Activated naive CD4-positive, alpha-beta T cell treated with anti-CD3 and anti-CD28 coated beads for 36 hours (primary cell): ENCODE results near the gene KRTAP9-9. TPM values are rescaled to one million over a fixed set of nuclear protein-coding genes. Genes with fewer than 3 reads are reported as not detected.
"Not testable (repeated sequence)": the region's sequence is repeated elsewhere in the genome, so short reads cannot be mapped to it uniquely, and the experiment has no call there.

ENCODE experiments used
- CTCF ChIA-PET: fragments of 350-600 bp; sonication (Branson Sonifier 250); formaldehyde crosslinking; loops from one replicate; lab custom pipeline; 2021; ENCODE audit warnings: antibody characterized with exemption; lab: Charles Lee
- DNase-seq: peaks from one replicate; pipeline ENCODE4 v3.0.0-alpha.2; 2020
- H3K27ac Mint-ChIP-seq: one replicate; pipeline ENCODE4 v1.8.0; 2021; ENCODE audit warnings: mild to moderate bottlenecking, mixed read lengths
- H3K27me3 Mint-ChIP-seq: one replicate; pipeline ENCODE4 v1.8.0; 2021; ENCODE audit warnings: low read depth, mixed read lengths
- H3K36me3 Mint-ChIP-seq: one replicate; pipeline ENCODE4 v1.8.0; 2021; ENCODE audit warnings: low read depth, mixed read lengths
- H3K4me1 Mint-ChIP-seq: one replicate; pipeline ENCODE4 v1.8.0; 2021; ENCODE audit warnings: low read depth, mixed read lengths
- H3K4me3 Mint-ChIP-seq: one replicate; pipeline ENCODE4 v1.8.0; 2021; ENCODE audit warnings: mild to moderate bottlenecking, moderate library complexity, mixed read lengths
- H3K9me3 Mint-ChIP-seq: one replicate; pipeline ENCODE4 v1.8.0; 2021; ENCODE audit warnings: mixed read lengths
- intact Hi-C: fragments of 100-400 bp; cut with micrococcal nuclease; formaldehyde crosslinking; loops from one replicate; pipeline ENCODE4 v1.15.1; 2023
- total RNA-seq, 2 experiments: library from RNA; stranded (reverse); gene quantifications; one replicate each; pipeline ENCODE4 v1.2.3, GENCODE V29; 2021

The KRTAP9-9 gene
- total RNA-seq = not detected

DNA sequence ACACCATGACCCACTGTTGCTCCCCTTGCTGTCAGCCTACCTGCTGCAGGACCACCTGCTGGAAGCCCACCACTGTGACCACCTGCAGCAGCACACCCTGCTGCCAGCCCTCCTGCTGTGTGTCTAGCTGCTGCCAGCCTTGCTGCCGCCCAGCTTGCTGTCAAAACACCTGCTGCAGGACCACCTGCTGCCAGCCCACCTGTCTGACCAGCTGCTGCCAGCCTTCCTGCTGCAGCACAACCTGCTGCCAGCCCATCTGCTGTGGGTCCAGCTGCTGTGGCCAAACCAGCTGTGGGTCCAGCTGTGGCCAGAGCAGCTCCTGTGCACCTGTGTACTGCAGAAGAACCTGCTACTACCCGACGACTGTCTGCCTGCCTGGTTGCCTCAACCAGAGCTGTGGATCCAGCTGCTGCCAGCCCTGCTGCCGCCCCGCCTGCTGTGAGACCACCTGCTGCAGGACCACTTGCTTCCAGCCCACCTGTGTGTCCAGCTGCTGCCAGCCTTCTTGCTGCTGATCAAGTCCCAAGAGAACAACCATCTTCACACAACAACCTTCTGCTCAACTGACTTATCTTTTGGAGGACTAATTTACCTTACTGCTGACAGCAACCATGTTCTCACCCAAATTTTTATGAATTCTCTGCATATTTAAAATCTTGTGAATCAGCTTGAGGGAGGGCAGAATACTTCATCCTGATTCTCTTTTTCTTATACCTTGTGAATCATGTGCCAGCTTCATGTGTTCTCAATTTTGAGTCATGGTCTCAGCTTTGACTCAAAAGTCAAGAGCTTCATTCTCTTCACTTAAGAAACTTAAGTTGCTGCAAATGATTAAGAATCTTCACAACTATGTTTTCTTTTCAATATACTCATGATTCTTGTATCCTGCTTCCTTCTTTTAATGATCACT lies at the start of gene KRTAP9-9:
Gene KRTAP9-9 (plus strand): TSS at position 4 of the 910 bp plus-strand sequence.
- H3K27ac Mint-ChIP-seq, CTCF ChIA-PET, H3K9me3 Mint-ChIP-seq, H3K36me3 Mint-ChIP-seq, H3K4me3 Mint-ChIP-seq, H3K4me1 Mint-ChIP-seq, DNase-seq, H3K27me3 Mint-ChIP-seq, intact Hi-C loops: not testable (repeated sequence)

GRCh38 chr17:41211845-41212466 lies 43.2 kb upstream of the KRTAP9-9 start:
- Mint-ChIP-seq H3K27ac (no peak overlapping the region), H3K4me1 (peaks cover 2% of the 10 kb centered on the region), H3K4me3 (no peak overlapping the region), H3K9me3 (no peaks in the 10 kb centered on the region), H3K27me3 (no peaks in the 10 kb centered on the region), H3K36me3 (no peaks in the 10 kb centered on the region)
- intact Hi-C loops = no loop called here
- CTCF ChIA-PET = interaction anchor here (0.6 kb wide), 2 partner anchors 79 to 489 kb away, joined by 3 to 4 read pairs; no protein-coding TSS in a partner anchor
- no peak for DNase-seq

DNA sequence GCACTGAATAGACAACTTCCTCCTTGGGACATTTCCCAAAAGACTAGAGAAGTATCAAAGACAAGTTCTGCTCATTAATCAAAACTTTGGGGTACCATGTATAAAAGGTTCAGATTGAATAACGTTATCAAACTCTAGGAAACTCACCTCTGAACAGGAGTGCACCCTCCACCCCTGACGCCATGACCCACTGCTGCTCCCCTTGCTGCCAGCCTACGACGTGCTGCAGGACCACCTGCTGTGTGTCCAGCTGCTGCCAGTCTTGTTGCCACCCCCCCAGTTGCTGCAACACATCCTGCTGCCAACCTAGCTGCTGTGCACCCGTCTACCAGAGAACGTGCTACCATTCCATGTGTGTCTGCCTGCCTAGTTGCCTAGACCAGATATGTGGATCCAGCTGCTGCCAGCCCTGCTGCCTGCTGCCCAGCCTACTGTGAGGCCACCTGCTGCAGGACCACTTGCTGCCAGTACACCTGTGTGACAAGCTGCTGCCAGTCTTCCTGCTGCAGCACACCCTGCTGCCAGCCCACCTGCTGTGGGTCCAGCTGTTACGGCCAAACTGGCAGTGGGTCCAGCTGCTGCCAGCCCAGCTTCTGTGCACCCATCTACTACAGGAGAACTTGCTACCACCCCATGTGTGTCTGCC lies 42.5 kb upstream of the KRTAP9-9 start:
- intact Hi-C loops = no loop called here
- H3K27ac Mint-ChIP-seq = no peak overlapping the region
- no peaks in the 10 kb centered on the region for H3K27me3 Mint-ChIP-seq
- H3K9me3 Mint-ChIP-seq = no peaks in the 10 kb centered on the region
- no peak for DNase-seq
- peaks cover 2% of the 10 kb centered on the region for H3K4me1 Mint-ChIP-seq
- CTCF ChIA-PET = interaction anchor here (0.6 kb wide), 1 partner anchor 490 kb away, joined by 3 read pairs; no protein-coding TSS in a partner anchor
- no peaks in the 10 kb centered on the region for H3K36me3 Mint-ChIP-seq
- H3K4me3 Mint-ChIP-seq = no peak overlapping the region

DNA sequence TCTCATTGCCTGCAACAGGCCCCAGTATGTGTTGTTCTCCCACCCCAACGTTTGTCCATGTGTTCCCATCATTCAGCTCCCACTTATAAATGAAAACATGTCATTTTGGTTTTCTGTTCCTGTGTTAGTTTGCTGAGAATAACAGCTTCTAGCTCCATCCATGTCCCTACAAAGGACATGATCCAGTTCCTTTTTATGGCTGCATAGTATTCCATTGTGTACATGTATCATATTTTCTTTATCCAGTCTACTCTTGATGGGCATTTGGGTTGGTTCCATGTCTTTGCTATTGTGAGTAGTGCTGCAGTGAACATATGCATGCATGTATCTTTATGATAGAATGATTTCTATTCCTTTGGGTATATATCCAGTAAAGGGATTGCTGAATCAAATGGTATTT lies 39.5 kb upstream of the KRTAP9-9 start:
- intact Hi-C loops = no loop called here
- peaks cover 5% of the 10 kb centered on the region for H3K9me3 Mint-ChIP-seq
- CTCF ChIA-PET = no interaction called here
- no peaks in the 10 kb centered on the region for H3K27me3 Mint-ChIP-seq
- H3K36me3 Mint-ChIP-seq = peaks cover 1% of the 10 kb centered on the region
- peaks cover 2% of the 10 kb centered on the region for H3K4me1 Mint-ChIP-seq
- no peak for DNase-seq
- H3K27ac Mint-ChIP-seq = no peak overlapping the region
- H3K4me3 Mint-ChIP-seq = no peak overlapping the region

DNA sequence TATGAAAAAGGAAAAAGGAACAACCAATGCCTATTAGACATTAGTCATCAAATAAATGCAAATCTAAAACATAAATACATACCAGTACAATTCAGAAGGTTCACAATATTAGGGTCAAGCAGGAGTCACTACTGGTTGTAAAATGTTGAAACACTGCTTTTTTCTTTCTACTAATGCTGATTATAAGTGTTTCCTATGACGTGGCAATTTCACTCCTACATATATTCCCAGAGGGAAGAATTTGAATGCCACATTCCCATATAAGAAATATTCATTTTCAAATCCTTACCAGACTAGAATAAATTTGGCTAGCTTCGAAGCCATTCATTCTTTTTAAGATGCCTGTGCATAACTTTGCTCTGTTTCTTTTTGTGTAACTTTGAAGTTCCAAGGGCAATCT lies 31.4 kb upstream of the KRTAP9-9 start:
- CTCF ChIA-PET = no interaction called here
- no peak for DNase-seq

DNA sequence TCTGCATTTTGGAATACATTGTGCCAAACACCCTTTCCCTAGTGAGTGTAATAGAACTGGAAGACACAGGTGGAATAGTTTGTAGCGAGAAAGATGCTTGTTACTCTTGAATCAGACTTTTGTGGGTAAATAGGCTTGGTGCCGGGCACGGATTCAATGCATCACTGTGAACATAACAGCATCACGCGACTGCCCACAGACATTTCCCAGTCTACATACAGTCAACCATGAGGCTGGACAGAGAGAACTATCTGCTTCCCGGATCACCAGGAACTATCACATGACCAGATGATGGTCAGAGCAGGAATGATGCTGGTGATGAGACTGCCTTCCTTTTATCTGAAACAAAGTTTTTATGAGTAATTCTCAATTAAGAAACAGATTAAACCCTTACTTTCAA lies 29.1 kb upstream of the KRTAP9-9 start:
- no peak for DNase-seq
- Mint-ChIP-seq H3K4me3 (no peak overlapping the region), H3K9me3 (no peaks in the 10 kb centered on the region), H3K27me3 (no peaks in the 10 kb centered on the region), H3K27ac (no peak overlapping the region), H3K36me3 (no peaks in the 10 kb centered on the region), H3K4me1 (no peaks in the 10 kb centered on the region)
- intact Hi-C loops = no loop called here
- CTCF ChIA-PET = no interaction called here

More for the DNA sequence above, 31.4 kb upstream of the KRTAP9-9 start:
- intact Hi-C loops = no loop called here
- no peak overlapping the region for H3K4me3 Mint-ChIP-seq
- H3K9me3 Mint-ChIP-seq = peaks cover 5% of the 10 kb centered on the region
- no peaks in the 10 kb centered on the region for H3K4me1 Mint-ChIP-seq
- no peaks in the 10 kb centered on the region for H3K27me3 Mint-ChIP-seq
- H3K36me3 Mint-ChIP-seq = peaks cover 1% of the 10 kb centered on the region
- H3K27ac Mint-ChIP-seq = no peak overlapping the region

DNA sequence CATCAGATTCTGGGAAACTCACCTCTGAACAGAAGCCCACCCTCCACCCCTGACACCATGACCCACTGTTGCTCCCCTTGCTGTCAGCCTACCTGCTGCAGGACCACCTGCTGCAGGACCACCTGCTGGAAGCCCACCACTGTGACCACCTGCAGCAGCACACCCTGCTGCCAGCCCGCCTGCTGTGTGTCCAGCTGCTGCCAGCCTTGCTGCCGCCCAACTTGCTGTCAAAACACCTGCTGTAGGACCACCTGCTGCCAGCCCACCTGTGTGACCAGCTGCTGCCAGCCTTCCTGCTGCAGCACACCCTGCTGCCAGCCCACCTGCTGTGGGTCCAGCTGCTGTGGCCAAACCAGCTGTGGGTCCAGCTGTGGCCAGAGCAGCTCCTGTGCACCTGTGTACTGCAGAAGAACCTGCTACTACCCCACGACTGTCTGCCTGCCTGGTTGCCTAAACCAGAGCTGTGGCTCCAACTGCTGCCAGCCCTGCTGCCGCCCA lies 28.5 kb upstream of the KRTAP9-9 start, which contains the start of gene KRTAP9-2:
Gene KRTAP9-2 (plus strand): TSS at position 51 of the 498 bp plus-strand sequence. CDS start 7 bp downstream, at position 58.
- H3K27me3 Mint-ChIP-seq, H3K4me1 Mint-ChIP-seq, H3K36me3 Mint-ChIP-seq, CTCF ChIA-PET, H3K4me3 Mint-ChIP-seq, H3K9me3 Mint-ChIP-seq, DNase-seq, intact Hi-C loops, H3K27ac Mint-ChIP-seq: not testable (repeated sequence)

DNA sequence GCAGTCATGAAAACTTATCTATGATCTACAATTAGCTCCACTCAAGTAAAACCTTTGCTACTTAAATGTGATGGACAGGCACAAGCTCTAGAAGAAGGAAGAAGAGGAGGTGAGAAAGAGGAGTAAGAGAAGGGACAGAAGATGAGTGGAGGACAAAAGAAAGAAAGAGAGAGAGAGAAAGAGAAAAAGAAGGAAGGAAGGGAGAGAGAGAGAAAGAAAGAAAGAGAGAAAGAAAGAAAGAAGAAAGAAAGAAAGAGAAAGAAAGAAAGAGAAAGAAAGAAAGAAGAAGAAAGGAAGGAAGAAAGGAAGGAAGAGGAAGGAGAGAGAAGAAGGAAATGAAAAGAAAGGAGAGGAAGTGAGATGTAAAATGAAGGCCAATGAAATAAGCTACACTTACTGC lies 25.1 kb upstream of the KRTAP9-9 start:
- no peak for DNase-seq
- no peaks in the 10 kb centered on the region for H3K36me3 Mint-ChIP-seq
- no peaks in the 10 kb centered on the region for H3K9me3 Mint-ChIP-seq
- intact Hi-C loops = no loop called here
- no peak overlapping the region for H3K4me3 Mint-ChIP-seq
- no peaks in the 10 kb centered on the region for H3K27me3 Mint-ChIP-seq
- H3K27ac Mint-ChIP-seq = no peak overlapping the region
- no peaks in the 10 kb centered on the region for H3K4me1 Mint-ChIP-seq
- CTCF ChIA-PET = no interaction called here

GRCh38 chr17:41231731-41232130 lies 23.5 kb upstream of the KRTAP9-9 start:
- intact Hi-C loops = no loop called here
- H3K4me3 Mint-ChIP-seq = no peak overlapping the region
- H3K36me3 Mint-ChIP-seq = no peaks in the 10 kb centered on the region
- no peak for DNase-seq
- no peaks in the 10 kb centered on the region for H3K9me3 Mint-ChIP-seq
- H3K27me3 Mint-ChIP-seq = no peaks in the 10 kb centered on the region
- CTCF ChIA-PET = no interaction called here
- no peak overlapping the region for H3K27ac Mint-ChIP-seq
- no peaks in the 10 kb centered on the region for H3K4me1 Mint-ChIP-seq

GRCh38 chr17:41232399-41233105 lies 22.6 kb upstream of the KRTAP9-9 start, which contains the start of gene KRTAP9-3:
KRTAP9-3 (plus strand) TSS chr17:41232449; CDS start chr17:41232502, 53 bp downstream.
- H3K27me3 Mint-ChIP-seq, H3K9me3 Mint-ChIP-seq, DNase-seq, H3K27ac Mint-ChIP-seq, H3K4me3 Mint-ChIP-seq, H3K4me1 Mint-ChIP-seq, intact Hi-C loops, H3K36me3 Mint-ChIP-seq: not testable (repeated sequence)
- CTCF ChIA-PET = interaction anchor here (0.6 kb wide), 1 partner anchor 270 kb away, joined by 3 read pairs; no protein-coding TSS in a partner anchor

- H3K4me1 Mint-ChIP-seq, CTCF ChIA-PET, H3K36me3 Mint-ChIP-seq, H3K4me3 Mint-ChIP-seq, H3K27me3 Mint-ChIP-seq, intact Hi-C loops, H3K27ac Mint-ChIP-seq, DNase-seq, H3K9me3 Mint-ChIP-seq: not testable (repeated sequence)
These were observed 18.1 kb upstream of the KRTAP9-9 start for GRCh38 chr17:41237116-41237515.
